CD4-positive, alpha-beta T cell treated with Interleukin-15 for 1 hour (primary cell): ENCODE results near the gene OPA3.

Source experiments
- DNase-seq: peaks from one replicate; pipeline ENCODE4 v3.0.0-alpha.2; 2020

OPA3 gene

DNA sequence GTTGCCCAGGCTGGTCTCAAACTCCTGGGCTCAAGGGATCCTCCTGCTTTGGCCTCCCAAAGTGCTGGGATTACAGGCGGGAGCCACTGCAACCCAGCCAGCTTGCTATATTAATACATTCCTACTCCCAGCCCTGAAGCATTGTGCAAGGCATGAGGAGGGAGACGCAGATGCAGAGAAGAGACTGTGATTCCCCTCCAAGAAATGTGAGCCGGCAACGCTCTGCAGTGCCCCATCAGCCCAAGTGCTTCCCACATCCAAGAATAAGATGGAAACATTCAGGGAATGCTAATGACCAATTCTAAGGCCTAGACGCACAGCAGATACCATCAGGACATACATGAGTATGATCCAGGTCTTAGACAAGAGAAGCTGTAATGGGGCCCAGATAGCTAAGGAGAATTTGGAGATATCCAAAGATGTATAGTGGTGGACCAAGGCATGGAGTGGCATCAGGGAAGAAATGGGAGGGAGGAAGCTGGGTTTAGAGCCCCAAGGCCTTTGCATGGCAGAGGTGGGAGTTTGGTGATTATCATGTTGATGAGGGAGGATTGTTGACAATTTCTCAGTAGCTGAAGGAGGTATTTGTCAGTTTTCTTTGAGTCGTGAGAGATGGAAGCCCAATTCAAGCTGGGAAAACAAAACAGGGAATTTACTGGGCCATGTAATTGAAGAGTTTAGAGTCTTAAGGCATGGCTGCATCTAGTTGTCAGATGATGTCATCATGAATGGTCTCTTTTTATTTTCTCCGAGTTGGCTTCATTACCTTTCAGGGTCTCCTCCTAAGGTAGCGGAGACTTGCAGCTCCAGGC, 83.5 kb downstream of the OPA3 start:
- DNase-seq, result no peak

- peak; percentile 73 for DNase-seq
These were observed 85.1 kb downstream of the OPA3 start for GRCh38 chr19:45499196-45500180.

DNA sequence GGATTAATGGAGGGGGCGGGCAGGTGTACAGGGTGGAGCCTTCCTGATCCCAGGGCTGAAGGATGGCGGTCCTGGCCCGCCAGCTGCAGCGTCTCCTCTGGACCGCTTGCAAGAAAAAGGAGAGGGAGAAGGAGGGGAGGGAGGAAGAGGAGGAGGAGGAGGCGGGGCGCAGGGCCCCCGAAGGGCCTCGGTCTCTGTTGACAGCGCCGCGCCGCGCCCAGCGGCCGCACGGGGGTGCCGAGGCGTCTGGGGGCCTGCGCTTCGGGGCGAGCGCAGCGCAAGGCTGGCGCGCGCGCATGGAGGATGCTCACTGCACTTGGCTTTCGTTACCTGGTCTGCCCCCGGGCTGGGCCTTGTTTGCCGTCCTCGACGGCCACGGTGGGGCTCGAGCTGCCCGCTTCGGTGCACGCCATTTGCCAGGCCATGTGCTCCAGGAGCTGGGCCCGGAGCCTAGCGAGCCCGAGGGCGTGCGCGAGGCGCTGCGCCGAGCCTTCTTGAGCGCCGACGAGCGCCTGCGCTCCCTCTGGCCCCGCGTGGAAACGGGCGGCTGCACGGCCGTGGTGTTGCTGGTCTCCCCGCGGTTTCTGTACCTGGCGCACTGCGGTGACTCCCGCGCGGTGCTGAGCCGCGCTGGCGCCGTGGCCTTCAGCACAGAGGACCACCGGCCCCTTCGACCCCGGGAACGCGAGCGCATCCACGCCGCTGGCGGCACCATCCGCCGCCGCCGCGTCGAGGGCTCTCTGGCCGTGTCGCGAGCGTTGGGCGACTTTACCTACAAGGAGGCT, 86.0 kb downstream of the OPA3 start, which contains the start of gene PPM1N:
Gene PPM1N (plus strand): TSS at position 33 of the 785 bp plus-strand sequence. CDS start 30 bp downstream, at position 63.
- DNase-seq, result peak; percentile 68

DNA sequence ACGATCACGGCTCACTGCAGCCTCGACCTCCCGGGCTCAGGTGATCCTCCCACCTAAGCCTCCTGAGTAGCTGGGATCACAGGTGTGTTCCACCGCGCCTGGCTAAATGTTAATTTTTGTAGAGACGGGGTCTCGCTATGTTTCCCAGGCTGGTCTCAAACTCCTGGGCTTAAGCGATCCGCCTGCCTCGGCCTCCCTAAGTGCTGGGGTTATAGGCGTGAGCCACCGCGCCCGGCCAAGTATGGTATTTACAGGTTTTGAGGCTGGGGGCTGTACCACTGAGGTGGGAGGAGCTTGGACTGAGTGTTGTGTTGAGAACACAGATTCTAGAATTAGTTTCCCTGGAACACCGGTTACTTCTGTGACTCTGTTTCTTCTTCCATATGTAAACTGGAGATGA, 86.8 kb downstream of the OPA3 start:
- no peak for DNase-seq

DNA sequence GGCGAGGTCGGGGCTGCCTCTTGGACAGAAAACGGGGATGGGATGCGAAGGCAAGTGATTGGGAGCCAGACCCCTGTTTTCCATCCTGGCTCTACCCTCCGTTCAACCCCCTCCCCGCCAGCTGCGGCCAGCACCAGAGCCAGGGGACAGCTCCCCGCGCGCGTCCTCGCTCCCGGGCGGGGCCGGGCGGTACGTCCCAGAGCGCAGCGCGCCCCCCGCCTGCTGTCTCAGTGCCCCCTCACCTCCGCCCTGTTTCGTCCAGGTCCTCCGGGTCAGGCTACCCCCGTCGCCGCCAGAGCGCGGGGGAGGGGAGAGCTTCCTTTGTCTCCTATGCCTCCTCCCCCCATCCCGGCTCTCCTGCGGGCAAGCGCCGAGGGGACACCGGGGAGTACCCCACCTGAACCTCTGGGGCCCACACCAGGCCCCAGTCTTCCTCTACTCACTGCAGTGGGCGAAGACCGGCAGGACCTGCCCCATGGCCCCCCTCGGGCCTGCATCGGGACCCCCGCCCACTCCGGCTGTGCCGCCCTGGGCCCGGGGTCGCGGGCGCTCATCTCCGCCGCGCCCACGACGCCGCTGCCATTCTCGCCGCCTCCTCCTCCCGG, 88.2 kb downstream of the OPA3 start:
- DNase-seq, result no peak

DNA sequence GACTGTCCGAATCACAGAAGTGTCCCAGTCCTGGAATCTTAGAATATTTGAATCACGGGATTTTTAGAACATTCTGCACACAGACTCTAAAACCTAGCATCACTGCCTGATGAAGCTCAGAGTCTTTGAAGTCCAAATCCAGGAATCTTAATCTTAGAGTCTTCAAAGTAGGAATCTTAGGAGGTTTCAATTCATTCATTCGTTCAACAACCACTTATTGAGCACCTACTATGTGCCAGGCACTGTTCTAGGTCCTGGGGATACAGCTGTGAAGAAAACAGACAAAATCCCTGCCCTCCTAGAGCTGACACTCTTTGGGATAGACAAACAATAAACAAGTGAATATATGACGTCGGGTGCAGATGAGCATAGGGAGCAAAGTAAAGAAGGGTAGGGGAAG, 89.4 kb downstream of the OPA3 start:
- DNase-seq, result no peak

DNA sequence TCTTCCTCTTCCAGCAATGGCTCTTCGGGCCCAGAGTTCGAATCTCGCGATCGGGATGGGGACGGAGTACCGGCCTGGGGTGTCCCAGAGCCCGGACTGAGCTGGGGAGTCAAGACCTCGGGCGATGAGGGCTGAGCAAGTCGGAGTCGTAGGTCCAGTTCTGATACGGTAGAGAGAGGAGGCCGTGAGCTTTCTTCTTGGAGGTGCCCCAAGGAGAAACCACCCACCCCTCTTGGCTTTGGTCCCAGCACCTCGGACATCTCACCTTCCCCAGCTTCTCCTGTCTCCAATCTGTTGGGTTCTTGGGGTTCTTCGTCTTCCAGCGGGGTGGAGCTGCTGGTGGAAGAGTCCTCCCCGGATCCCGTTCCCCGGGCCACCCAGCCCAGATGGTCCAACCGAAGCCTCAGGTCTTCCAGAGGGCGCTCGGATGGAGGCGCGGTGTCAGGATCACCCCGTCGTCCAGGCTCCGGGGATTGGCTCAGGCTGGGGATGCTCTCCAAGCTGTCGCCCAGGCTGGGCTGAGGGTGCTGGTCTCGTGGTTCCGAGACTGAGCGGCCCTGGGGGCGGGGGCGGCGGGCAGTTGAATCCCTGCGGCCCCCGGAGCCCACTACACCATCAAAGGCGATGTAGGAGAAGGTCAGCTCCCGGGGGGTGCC, 90.2 kb downstream of the OPA3 start:
- DNase-seq, result no peak

- no peak for DNase-seq
These were observed 91.8 kb downstream of the OPA3 start for GRCh38 chr19:45492627-45493470.

DNA sequence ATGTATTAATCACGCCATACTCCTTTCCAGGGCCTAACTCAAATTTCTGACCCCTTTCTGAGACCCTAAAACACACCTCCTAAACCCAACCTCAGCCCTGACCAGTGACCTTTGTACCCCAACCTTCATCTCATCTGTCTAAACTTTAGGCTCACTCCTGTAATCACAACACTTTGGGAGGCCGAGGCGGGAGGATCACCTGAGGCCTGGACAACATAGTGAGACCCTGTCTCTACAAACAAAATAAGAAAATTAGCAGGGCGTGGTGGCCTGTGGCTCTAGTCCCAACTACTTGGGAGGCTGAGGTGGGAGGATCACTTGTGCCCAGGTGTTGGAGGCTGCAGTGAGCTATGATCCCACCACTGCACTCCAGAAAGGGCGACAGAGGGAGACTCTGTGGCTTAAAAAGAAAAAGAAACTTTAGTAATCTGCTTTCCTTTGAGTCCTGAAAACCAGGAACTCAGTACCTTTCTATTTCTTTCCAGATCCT, 92.4 kb downstream of the OPA3 start:
- no peak for DNase-seq

- DNase-seq, result no peak
These were observed 95.3 kb downstream of the OPA3 start for GRCh38 chr19:45489216-45489855.

- DNase-seq, result no peak
These were observed 95.9 kb downstream of the OPA3 start for GRCh38 chr19:45488708-45489107.

- DNase-seq, result peak; percentile 95
These were observed 99.1 kb downstream of the OPA3 start for GRCh38 chr19:45485305-45486077.

DNA sequence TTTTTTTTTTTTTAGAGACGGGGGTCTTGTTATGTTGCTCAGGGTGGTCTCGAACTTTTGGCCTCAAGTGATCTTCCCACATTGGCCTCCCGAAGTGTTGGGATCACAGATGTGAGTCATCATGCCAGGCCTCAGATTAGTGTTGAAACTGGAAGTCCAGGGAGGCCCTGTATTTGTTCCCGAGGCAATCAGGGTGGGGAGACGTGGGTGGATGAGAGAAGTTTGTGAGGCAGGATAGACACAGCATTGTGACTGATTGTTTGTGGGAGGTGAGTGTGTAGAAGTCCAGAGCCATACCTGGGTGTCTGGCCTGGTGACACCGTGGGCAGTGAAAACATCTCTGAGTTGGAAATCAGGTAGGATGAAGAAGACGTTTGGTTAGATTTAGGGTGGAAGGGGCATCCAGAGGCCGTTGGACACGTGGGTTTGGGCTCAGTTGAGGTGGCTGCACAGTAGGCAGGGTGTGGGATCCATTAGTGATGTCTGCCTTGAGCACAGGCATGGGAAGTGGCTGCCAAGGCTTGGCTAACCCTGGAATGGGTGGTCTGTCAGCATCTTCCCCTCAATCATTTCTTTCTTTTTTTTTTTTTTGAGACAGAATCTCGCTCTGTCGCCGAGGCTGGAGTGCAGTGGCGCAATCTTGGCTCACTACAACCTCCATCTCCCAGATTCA, 100.2 kb downstream of the OPA3 start:
- DNase-seq, result no peak

- DNase-seq, result no peak
These were observed 101.6 kb downstream of the OPA3 start for GRCh38 chr19:45483033-45483432.

DNA sequence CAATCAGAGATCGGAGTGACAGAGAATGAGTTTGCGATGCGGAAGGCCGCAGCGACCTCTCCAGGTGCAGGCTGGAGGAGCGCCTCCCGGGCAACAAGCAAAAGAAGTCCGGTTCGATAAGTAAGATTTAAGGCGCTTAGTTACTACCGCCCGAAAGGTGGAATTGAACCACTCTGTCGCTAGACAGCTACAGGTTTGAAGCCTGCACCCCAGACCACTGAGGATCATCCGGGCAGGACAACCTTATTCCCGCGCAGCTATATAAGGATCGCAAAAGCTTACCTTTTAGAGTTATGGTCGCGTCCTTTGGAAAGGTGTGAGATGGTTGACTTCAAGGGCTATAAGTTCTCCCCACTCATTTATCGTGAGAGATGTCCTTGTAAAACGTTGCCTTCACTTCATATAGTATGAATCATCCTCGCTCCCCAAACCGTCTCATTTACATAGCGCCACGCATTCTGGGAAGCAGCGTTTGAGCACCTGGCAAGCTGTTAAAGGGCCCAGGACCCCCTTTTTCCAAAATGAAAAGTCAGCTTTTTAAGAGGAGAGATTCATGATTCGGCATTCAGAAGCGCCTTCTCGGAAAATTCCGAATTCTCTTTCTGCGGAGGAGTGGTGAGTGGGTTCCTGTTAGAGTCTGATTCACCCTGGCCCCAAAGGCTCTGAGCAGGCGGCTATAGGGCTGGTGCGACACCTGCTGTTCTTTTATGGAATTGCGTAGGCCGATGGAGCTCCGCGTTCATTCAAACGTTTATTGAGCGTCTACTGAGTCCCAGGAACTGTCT, 106.0 kb downstream of the OPA3 start:
- peak; percentile 91 for DNase-seq

DNA sequence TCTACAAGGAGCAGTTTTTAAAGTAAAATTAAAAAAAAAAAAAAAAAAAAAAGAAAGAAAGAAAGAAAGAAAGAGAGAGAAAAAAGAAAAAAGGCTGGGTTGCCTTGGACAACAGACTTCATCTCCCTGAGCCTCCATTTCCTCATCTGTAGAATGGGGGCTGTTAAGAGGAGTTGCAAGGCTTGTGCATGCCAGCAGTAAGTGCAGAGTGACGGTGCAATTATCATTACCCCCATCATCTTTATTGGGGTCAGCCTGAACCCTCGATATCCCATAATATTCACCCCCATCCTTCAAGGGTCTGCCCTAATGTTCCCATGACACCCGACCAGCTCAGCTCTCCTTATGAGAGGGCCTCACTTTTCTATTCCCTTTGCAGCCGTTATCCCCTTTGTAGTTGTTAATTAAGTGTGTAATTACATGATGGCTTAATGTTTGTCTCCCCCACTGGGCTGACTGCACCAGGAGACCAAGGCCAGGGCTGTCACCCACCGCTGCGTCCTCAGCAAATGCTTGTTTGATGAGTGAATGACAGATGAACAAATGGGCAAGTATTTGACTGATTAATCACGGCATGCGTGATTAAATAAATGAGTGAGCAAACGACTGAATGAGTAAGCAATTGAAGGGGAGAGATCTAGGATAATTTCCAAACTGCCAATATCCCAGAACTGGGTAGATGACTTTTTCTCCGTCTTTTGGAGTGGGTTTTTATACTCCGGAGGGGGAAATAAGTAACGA, 106.7 kb downstream of the OPA3 start:
- DNase-seq, result peak; percentile 49
